Mesodermal cell (in vitro differentiated cells): Measurements from ENCODE around the gene YRDC.

Source experiments
- H3K27ac ChIP-seq: 2 replicates; pipeline ENCODE4 v1.7.0; 2013; ENCODE audit warnings: mild to moderate bottlenecking, low read depth, low read length, moderate library complexity; ENCODE audit not compliant: severe bottlenecking
- H3K36me3 ChIP-seq: 2 replicates; pipeline ENCODE4 v1.7.1; 2013; ENCODE audit warnings: mild to moderate bottlenecking, low read length, moderate library complexity; ENCODE audit not compliant: control insufficient read depth, insufficient read depth
- H3K4me1 ChIP-seq: one replicate; pipeline ENCODE4 v1.7.1; 2013; ENCODE audit warnings: mild to moderate bottlenecking, low read length; ENCODE audit not compliant: insufficient read depth, control insufficient read depth, poor library complexity, severe bottlenecking
- H3K4me3 ChIP-seq: 2 replicates; pipeline ENCODE4 v1.7.0; 2013; ENCODE audit warnings: low read length, control low read depth, mild to moderate bottlenecking; ENCODE audit not compliant: insufficient read depth, poor library complexity, severe bottlenecking; ENCODE audit errors: extremely low read depth
- H3K9me3 ChIP-seq: 2 replicates; pipeline ENCODE4 v1.7.1; 2013; ENCODE audit warnings: mild to moderate bottlenecking, low read length, moderate library complexity; ENCODE audit not compliant: control insufficient read depth
- WGBS, 2 experiments: methylation state at CpG; one replicate each; pipeline ENCODE4 v1.1.5; 2013; ENCODE audit warnings: missing lambda C conversion rate in 2 of 2; ENCODE audit not compliant: insufficient coverage in 2 of 2; 5-methylcytosine and 5-hydroxymethylcytosine counted together

Gene YRDC

GRCh38 chr1:37844536-37844935 lies 36.5 kb upstream of the YRDC start:
- H3K4me1 ChIP-seq, result no peaks in the 10 kb centered on the region
- H3K36me3 ChIP-seq, result peaks cover 57% of the 10 kb centered on the region
- H3K27ac ChIP-seq, result no peak overlapping the region
- no peaks in the 10 kb centered on the region for H3K9me3 ChIP-seq
- no peak overlapping the region for H3K4me3 ChIP-seq

GRCh38 chr1:37841652-37842051 lies 33.6 kb upstream of the YRDC start:
- no peaks in the 10 kb centered on the region for H3K9me3 ChIP-seq
- 93 to 100% methylated on average over 2 to 3 of the region's 3 CpGs for WGBS, 2 experiments

GRCh38 chr1:37840711-37841110 lies 32.7 kb upstream of the YRDC start:
- no peak overlapping the region for H3K4me3 ChIP-seq
- H3K9me3 ChIP-seq, result no peaks in the 10 kb centered on the region
- 100% methylated on average over 1 of the region's 1 CpG for WGBS, 2 experiments
- peaks cover 68% of the 10 kb centered on the region for H3K36me3 ChIP-seq
- H3K27ac ChIP-seq, result no peak overlapping the region
- H3K4me1 ChIP-seq, result no peaks in the 10 kb centered on the region

More at GRCh38 chr1:37841652-37842051, 33.6 kb upstream of the YRDC start:
- Histone ChIP-seq H3K36me3 (peaks cover 63% of the 10 kb centered on the region), H3K4me3 (no peak overlapping the region), H3K4me1 (no peaks in the 10 kb centered on the region), H3K27ac (no peak overlapping the region)

- Histone ChIP-seq H3K27ac (no peak overlapping the region), H3K9me3 (no peaks in the 10 kb centered on the region), H3K36me3 (peaks cover 75% of the 10 kb centered on the region), H3K4me3 (no peak overlapping the region), H3K4me1 (no peaks in the 10 kb centered on the region)
- WGBS, 2 experiments, result 90 to 92% methylated on average over 8 to 10 of the region's 10 CpGs
Observed at GRCh38 chr1:37839676-37840075, 31.7 kb upstream of the YRDC start.

GRCh38 chr1:37836788-37837187 lies 28.8 kb upstream of the YRDC start:
- WGBS, 2 experiments, result 43 to 67% methylated on average over 2 to 3 of the region's 3 CpGs
- Histone ChIP-seq H3K27ac (no peak overlapping the region), H3K36me3 (peaks cover 92% of the 10 kb centered on the region), H3K4me3 (no peak overlapping the region), H3K4me1 (no peaks in the 10 kb centered on the region), H3K9me3 (no peaks in the 10 kb centered on the region)

- Histone ChIP-seq H3K4me1 (no peaks in the 10 kb centered on the region), H3K9me3 (no peaks in the 10 kb centered on the region), H3K4me3 (no peak overlapping the region), H3K27ac (no peak overlapping the region), H3K36me3 (peaks cover 81% of the 10 kb centered on the region)
- WGBS, 2 experiments, result no CpG with 5 or more reads among the region's 2 CpGs
Observed at GRCh38 chr1:37831809-37832208, 23.8 kb upstream of the YRDC start.

- Histone ChIP-seq H3K4me1 (no peaks in the 10 kb centered on the region), H3K4me3 (no peak overlapping the region), H3K36me3 (peaks cover 83% of the 10 kb centered on the region), H3K27ac (no peak overlapping the region), H3K9me3 (no peaks in the 10 kb centered on the region)
- 92 to 98% methylated on average over 3 to 4 of the region's 4 CpGs for WGBS, 2 experiments
Observed at GRCh38 chr1:37831109-37831508, 23.1 kb upstream of the YRDC start.

GRCh38 chr1:37828410-37829074 lies 20.5 kb upstream of the YRDC start:
- Histone ChIP-seq H3K4me1 (no peaks in the 10 kb centered on the region), H3K36me3 (peaks cover 63% of the 10 kb centered on the region), H3K27ac (no peak overlapping the region), H3K9me3 (no peaks in the 10 kb centered on the region), H3K4me3 (no peak overlapping the region)
- 62 to 85% methylated on average over 3 to 5 of the region's 12 CpGs for WGBS, 2 experiments

GRCh38 chr1:37825506-37825905 lies 17.5 kb upstream of the YRDC start:
- WGBS, 2 experiments, result 82% methylated on average over 2 of the region's 2 CpGs; no CpG with 5 or more reads in 1 of the 2 experiments
- Histone ChIP-seq H3K36me3 (peaks cover 63% of the 10 kb centered on the region), H3K4me1 (no peaks in the 10 kb centered on the region)

GRCh38 chr1:37824001-37824400 lies 16.0 kb upstream of the YRDC start:
- H3K4me1 ChIP-seq, result no peaks in the 10 kb centered on the region
- H3K9me3 ChIP-seq, result no peaks in the 10 kb centered on the region
- no peak overlapping the region for H3K4me3 ChIP-seq
- WGBS, 2 experiments, result 100% methylated on average over 1 of the region's 2 CpGs; no CpG with 5 or more reads in 1 of the 2 experiments
- no peak overlapping the region for H3K27ac ChIP-seq
- peaks cover 59% of the 10 kb centered on the region for H3K36me3 ChIP-seq

More at GRCh38 chr1:37825506-37825905, 17.5 kb upstream of the YRDC start:
- H3K4me3 ChIP-seq, result no peak overlapping the region
- no peaks in the 10 kb centered on the region for H3K9me3 ChIP-seq
- no peak overlapping the region for H3K27ac ChIP-seq

- Histone ChIP-seq H3K9me3 (no peaks in the 10 kb centered on the region), H3K27ac (no peak overlapping the region), H3K4me3 (no peak overlapping the region), H3K4me1 (no peaks in the 10 kb centered on the region), H3K36me3 (peaks cover 52% of the 10 kb centered on the region)
- WGBS, 2 experiments, result 87 to 96% methylated on average over 5 of the region's 9 CpGs
Observed at GRCh38 chr1:37822906-37823815, 15.2 kb upstream of the YRDC start.
